Activated T-cell treated with anti-CD3 and anti-CD28 coated beads for 24 hours (primary cell): Measurements from ENCODE around the gene ITIH4.
A peak's percentile ranks its signal among the peaks of the same experiment; 100 is the strongest.
"Not testable (repeated sequence)": the region's sequence is repeated elsewhere in the genome, so short reads cannot be mapped to it uniquely, and the experiment has no call there.

Source experiments
- DNase-seq: peaks from one replicate; pipeline ENCODE4 v3.0.0-alpha.2; 2020; ENCODE audit warnings: low read depth

ITIH4 gene

GRCh38 chr3:52783211-52783555 is 47.3 kb downstream of the ITIH4 start:
- no peak for DNase-seq

GRCh38 chr3:52782412-52783210 is 47.9 kb downstream of the ITIH4 start:
- no peak for DNase-seq

DNA sequence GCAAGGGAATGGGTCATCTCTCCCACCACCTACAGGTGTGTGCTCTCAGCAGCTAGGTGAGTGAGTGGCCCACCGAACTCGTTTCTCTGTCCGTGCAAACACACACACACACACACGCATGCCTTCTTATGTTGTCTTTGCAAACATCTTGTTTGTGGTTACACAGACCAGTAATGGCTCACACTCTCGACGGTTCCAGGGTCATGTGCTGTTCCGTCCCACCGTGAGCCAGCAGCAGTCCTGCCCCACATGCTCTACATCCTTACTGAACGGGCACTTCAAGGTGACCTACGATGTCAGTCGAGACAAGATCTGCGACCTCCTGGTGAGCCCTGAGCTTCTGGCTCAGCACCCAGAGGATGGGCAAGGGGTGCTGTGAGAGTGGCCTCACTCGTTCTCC is 48.7 kb downstream of the ITIH4 start:
- DNase-seq = no peak

DNA sequence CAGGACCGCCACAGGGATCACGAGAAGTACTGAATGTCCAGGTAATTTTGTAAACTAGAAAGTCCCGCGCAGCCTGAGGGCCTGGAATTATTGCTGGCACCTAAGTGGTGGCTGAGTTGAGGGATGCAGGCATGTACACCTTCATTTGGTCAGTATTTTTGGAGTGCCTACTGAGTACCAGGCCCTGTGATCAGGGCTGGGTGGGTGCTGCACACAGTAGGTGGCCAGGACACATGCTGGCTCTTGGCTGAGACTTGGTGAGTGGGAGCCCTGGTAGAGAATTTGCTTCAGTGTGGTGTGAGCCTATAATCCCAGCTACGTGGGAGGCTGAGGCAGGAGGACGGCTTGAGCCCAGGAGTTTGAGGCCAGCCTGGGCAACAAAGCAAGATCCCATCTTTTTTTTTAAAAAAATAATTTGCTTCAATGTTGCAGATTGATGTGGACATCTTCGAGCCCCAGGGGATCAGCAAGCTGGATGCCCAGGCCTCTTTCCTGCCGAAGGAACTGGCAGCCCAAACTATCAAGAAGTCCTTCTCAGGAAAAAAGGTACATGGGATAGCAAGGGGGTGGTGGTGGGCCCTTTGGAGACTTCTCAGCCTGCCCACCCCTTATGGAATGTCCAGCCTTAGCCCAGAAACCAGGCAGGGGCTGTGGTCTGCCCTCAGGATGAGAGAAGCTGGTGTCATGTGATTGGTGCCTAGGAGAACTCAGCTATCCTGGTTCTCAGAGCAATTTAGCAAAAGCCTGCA is 50.5 kb downstream of the ITIH4 start:
- DNase-seq = no peak

DNA sequence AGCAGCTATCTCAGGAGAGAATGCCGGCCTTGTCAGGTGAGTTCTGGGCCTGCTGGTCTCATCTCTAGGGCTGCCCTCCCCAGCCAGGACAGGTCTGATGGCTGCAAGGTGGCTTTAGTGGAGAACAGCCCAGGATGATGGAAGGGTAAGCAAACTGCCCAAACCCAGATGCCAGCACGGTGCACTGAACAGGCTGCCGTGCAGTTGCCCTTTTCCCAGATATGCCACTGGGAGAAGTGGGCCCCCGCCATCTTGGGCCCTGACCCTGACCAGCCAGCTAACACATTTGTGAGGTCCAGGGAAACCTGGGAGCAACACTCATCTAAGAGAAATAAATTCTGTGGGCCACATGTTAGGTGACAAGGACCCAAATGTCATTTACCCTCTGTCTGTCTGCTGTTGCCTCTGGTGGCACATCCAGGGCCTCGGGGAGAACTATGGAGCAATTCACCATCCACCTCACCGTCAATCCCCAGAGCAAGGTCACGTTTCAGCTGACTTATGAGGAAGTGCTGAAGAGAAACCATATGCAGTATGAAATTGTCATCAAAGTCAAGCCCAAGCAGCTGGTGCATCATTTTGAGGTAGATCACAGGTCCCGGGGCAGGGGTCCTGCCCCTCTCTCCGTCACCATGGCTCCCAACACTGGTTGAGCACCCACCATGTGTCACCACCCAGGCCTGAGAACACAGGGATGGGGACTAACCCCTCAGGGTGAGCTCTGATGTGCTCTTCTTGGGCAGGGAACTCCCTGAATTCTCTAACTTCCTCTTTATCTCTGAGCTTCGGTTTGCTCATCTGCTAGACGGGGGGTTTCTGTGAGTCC is 51.2 kb downstream of the ITIH4 start:
- DNase-seq = no peak

DNA sequence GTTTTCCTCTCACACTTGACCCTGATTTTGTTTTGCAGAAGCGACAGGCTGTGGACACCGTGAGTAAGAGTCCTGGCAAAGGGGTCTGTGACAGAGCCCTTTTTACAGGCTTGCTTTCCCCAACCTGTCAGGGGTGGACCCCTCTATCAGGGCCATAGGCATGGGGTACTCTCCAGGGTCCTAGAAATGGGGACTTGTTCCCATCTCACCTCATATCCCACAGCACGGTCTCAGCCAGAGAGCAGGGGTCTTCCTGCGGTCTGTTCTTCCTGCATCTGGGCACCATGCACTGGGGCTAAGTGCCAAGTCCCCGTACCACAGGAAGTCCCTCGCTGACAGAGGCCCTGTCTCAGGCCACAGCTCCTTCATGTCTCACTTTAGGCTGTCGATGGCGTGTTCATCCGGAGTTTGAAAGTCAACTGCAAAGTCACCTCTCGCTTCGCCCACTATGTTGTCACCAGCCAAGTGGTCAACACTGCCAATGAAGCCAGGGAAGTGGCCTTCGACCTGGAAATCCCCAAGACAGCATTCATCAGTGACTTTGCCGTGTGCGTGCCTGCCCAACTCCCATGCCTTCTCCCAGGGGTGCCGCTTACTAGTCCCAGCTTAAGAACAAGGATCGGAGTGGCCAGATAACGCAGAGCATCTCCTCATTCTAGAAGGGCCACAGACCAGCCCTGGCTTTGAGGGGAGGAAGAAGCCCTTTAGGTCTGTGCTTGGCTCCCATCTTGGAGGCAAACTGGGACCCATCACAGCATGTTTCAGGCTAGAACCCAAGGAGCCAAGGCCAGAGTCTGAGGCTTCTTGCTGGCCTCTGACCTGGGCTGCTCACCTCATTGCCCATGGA is 52.3 kb downstream of the ITIH4 start:
- DNase-seq = no peak

DNA sequence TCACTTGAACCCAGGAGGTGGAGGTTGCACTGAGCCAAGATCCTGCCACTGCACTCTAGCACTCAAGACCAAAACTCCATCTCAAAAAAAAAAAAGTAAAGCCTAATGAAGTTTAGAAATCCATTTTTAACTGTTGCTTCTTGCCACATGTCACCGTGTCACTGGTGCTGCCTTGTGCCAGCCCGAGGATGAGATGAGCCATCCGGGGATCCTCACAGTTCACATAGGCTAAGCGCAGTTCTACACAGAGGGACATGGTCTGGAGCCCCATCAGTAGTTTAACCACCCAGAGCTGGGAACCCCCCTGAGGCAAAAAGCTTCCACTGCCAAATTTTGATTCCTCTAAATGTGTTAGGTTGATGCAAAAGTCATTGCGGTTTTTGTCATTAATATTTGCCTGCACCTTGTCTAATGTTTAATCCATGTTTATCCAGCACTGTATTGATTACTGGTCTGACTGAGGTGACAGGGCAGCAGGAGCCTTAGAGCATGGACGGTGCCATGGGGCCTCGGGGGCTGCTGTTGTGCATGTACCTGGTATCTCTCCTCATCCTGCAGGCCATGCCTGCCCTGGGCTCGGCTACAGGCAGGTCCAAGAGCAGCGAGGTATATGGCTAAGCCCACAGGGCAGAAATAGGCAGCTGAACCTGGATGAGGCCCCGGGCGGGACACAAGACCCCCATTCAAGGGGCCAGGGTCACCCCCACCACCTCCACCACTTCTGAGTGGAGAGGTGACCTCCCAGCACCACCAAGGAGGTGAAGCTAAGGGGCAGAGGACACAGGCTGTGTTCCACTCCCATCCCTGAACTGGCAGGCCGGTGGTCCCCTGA is 53.1 kb downstream of the ITIH4 start, which contains the start of gene ITIH1:
Gene ITIH1, plus strand, starts transcription at position 473 of the 832 bp plus-strand sequence. Its CDS starts 17 bp downstream, at position 490.
- DNase-seq = no peak

DNA sequence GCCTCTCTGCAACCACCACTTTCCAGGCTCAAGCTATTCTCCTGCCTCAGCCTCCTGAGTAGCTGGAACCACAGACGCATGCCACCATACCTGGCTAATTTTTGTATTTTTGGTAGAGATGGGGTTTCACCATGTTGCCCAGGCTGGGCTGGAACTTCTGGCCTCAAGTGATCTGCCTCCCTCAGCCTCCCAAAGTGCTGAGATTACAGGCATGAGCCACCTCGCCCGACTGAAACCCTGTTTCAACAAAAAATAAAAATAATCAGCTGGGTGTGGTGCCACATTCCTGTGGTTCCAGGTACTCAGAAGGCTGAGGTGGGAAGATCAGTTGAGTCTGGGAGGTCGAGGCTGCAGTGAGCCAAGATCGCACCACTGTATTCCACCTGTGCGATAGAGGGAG is 54.0 kb downstream of the ITIH4 start:
- not testable (repeated sequence) for DNase-seq

DNA sequence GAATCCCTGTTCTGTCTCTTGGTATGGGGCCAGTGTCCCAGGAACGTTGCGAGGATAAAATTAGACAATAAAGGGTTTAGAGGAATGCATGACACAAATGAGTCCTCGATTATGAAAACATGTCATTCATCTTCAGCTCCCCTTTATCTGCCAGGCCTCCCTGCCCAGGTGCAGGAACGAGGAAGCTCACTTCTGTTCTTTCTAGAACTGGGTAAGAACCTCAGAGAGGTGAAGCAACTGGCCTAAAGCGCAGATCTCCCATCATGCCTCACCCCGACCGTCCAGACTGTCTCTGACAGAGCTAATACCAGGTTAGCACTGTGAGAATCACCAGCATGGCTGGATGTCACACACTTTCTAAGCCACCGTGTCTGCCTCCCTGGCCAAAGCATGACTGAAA is 54.6 kb downstream of the ITIH4 start:
- DNase-seq = no peak

DNA sequence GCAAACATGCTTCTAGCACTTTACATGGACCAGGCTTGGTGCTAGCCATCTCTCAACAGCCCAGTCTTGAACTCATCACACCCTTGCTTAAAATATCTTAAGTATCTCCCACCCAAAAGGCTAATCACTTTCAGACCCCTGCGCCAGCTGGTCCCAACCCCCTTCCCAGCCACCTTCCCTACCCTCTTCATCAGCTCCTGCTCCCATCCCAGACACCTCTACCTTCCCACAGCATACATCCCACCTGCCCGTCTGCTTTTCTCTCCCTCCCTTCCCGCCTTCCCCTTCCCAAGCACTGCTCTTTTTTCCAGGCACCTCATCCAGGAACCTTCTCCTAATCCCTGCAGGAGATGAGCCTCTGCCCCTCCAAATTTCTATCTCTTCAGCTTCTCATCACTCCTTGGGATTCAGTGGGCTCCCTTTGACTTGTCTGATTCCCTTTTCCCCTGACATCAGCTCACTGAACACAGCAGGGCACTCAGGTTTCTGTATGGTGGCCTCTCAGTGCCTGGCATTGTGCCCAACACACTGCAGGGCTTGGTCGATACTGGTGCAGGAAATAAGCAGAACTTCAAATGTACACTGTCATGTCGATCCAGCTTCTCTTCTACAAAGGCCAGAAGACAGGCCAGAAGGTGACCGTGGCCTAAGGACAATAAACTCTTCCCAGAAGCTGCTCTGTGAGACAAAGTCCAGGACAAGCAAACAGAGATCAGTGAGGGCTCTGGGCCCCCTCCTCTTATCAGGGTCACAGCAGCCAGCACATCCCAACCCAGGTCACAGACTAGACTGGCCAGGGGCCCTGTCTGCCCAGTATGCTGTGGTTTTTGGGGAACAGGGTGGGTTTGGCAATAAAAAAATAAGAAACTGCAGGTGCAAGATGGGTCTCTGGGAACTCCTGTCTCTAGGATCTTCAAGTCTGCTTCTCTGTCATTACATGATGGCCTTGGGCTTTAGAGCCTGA is 55.3 kb downstream of the ITIH4 start:
- DNase-seq = no peak

- no peak for DNase-seq
These were observed 56.3 kb downstream of the ITIH4 start for GRCh38 chr3:52774066-52774713.

DNA sequence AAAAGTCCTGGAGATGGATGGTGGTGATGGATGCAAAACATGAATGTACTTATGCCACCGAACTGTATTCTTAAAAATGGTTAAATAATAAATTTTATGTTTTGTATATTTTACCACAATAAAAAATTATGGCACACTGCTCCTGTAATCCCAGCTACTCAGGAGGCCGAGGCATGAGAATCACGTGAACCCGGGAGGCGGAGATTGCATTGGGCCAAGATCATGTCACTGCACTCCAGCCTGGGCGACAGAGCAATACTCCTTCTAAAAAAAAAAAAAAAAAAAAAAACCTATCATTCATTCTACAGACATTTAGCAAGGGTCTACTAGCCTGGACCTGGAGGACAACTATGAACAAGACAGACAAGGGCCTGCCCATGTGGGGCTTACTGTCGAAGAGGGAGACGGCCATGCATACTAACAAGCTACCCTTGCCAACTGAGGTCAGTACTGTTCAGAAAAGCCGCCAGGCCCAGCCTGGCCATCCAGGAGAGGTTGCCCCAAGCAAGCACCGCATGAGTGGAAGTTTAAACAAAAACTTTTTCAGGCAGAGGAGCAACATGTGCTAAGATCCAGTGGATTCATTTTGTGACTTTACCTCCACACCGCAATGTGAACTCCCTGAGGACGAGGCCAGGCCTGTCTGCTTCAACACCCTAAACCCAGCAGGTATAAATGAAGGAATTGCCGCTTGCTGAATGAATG is 57.0 kb downstream of the ITIH4 start:
- DNase-seq = no peak

GRCh38 chr3:52771702-52772101 is 58.8 kb downstream of the ITIH4 start:
- no peak for DNase-seq

DNA sequence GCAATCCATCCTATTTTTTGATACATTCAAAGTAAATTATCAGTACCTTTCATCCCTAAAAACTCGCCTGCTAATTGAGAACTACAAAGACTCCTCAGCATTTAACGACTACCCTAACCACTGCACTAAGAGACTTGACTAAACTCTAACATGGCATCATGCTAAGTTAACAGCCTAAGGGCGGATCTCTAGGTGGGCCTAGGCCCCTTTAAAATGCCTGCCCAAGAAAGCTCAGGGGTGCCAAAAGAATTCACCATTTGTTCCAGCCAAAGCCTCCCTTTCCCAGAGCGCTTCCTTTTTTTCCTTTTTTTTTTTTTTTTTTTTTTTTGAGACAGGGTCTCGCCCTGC is 59.2 kb downstream of the ITIH4 start:
- no peak for DNase-seq

GRCh38 chr3:52770496-52771333 is 59.8 kb downstream of the ITIH4 start, which contains the start of gene NEK4:
TSS of gene NEK4 (minus strand) at chr3:52770940. CDS start at chr3:52770746, 194 bp downstream.
- peak; percentile 85 for DNase-seq

- DNase-seq = no peak
These were observed 60.6 kb downstream of the ITIH4 start for GRCh38 chr3:52769786-52770455.

GRCh38 chr3:52763466-52763865 is 67.0 kb downstream of the ITIH4 start:
- no peak for DNase-seq
